ENCODE measurements around the gene C16orf95.

GRCh38 chr16:87298857-87299465 lies 18.2 kb downstream of the C16orf95 start:
- no peak for TF ChIP-seq POLR2A (IDR thresholded peaks at IDR 0.05; ENCODE audit: low read depth, low read length)
- TF ChIP-seq, protein P1, sequence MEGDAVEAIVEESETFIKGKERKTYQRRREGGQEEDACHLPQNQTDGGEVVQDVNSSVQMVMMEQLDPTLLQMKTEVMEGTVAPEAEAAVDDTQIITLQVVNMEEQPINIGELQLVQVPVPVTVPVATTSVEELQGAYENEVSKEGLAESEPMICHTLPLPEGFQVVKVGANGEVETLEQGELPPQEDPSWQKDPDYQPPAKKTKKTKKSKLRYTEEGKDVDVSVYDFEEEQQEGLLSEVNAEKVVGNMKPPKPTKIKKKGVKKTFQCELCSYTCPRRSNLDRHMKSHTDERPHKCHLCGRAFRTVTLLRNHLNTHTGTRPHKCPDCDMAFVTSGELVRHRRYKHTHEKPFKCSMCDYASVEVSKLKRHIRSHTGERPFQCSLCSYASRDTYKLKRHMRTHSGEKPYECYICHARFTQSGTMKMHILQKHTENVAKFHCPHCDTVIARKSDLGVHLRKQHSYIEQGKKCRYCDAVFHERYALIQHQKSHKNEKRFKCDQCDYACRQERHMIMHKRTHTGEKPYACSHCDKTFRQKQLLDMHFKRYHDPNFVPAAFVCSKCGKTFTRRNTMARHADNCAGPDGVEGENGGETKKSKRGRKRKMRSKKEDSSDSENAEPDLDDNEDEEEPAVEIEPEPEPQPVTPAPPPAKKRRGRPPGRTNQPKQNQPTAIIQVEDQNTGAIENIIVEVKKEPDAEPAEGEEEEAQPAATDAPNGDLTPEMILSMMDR (conservative IDR thresholded peaks at IDR 0.05; ENCODE audit: low read depth, low read length), result no peak
- no peak for TF ChIP-seq CHD1 (IDR thresholded peaks at IDR 0.05; ENCODE audit: low read depth, low read length)
- no peak for TF ChIP-seq MAFK (IDR thresholded peaks at IDR 0.05; ENCODE audit: low read depth, low read length)
- TF ChIP-seq BHLHE40 (IDR thresholded peaks at IDR 0.05; ENCODE audit: low read depth, low read length), result no peak
- TF ChIP-seq CEBPB (IDR thresholded peaks at IDR 0.05; ENCODE audit: low read depth, low read length), result no peak

Data from IMR-90 (cell line).